Activated CD4-positive, alpha-beta T cell treated with anti-CD3 and anti-CD28 coated beads, Interleukin-2, amount 10 ng/mL, durations not matched to agents 24 days and 14 days (primary cell): ENCODE data around the gene ACER3. TPM values are rescaled to one million over a fixed set of nuclear protein-coding genes. Genes with fewer than 3 reads are reported as not detected.

ENCODE experiments used
- DNase-seq: peaks from one replicate; pipeline ENCODE4 v3.0.0; 2022
- H3K27ac Mint-ChIP-seq: one replicate; pipeline ENCODE4 v1.8.0; 2022; ENCODE audit warnings: mild to moderate bottlenecking, mixed read lengths
- H3K27me3 Mint-ChIP-seq: one replicate; pipeline ENCODE4 v1.8.0; 2022; ENCODE audit warnings: mixed read lengths
- H3K36me3 Mint-ChIP-seq: one replicate; pipeline ENCODE4 v1.8.0; 2022; ENCODE audit warnings: low read depth, mild to moderate bottlenecking, mixed read lengths
- H3K4me1 Mint-ChIP-seq: one replicate; pipeline ENCODE4 v1.8.0; 2021; ENCODE audit warnings: mixed read lengths
- H3K4me3 Mint-ChIP-seq: one replicate; pipeline ENCODE4 v1.8.0; 2022; ENCODE audit warnings: mild to moderate bottlenecking, moderate library complexity, mixed read lengths
- H3K9me3 Mint-ChIP-seq: one replicate; pipeline ENCODE4 v1.8.0; 2021; ENCODE audit warnings: mixed read lengths
- intact Hi-C: fragments of 100-400 bp; cut with micrococcal nuclease; formaldehyde crosslinking; loops from one replicate; pipeline ENCODE4 v1.15.1; 2023
- total RNA-seq: library from RNA; stranded (reverse); gene quantifications from 2 replicates; pipeline ENCODE4 v1.2.3, GENCODE V29; 2022

The ACER3 gene
- total RNA-seq, 1 donor from 2014 or later = 12.5 TPM

GRCh38 chr11:76830639-76831327, 29.9 kb upstream of the ACER3 start:
- intact Hi-C loops = no loop called here
- Mint-ChIP-seq H3K36me3 (peaks cover 1% of the 10 kb centered on the region), H3K4me1 (peaks cover 5% of the 10 kb centered on the region), H3K9me3 (peaks cover 7% of the 10 kb centered on the region), H3K4me3 (no peak overlapping the region), H3K27ac (no peak overlapping the region), H3K27me3 (peaks cover 8% of the 10 kb centered on the region)
- no peak for DNase-seq

- intact Hi-C loops = no loop called here
- no peak overlapping the region for H3K27ac Mint-ChIP-seq
Measured at GRCh38 chr11:76831686-76832310, 28.9 kb upstream of the ACER3 start.

GRCh38 chr11:76832361-76832760, 28.4 kb upstream of the ACER3 start:
- peaks cover 7% of the 10 kb centered on the region for H3K9me3 Mint-ChIP-seq
- peaks cover 8% of the 10 kb centered on the region for H3K27me3 Mint-ChIP-seq
- no peak for DNase-seq
- H3K36me3 Mint-ChIP-seq = no peaks in the 10 kb centered on the region
- H3K4me1 Mint-ChIP-seq = no peaks in the 10 kb centered on the region
- intact Hi-C loops = no loop called here
- H3K4me3 Mint-ChIP-seq = no peak overlapping the region
- H3K27ac Mint-ChIP-seq = no peak overlapping the region

More at GRCh38 chr11:76831686-76832310, 28.9 kb upstream of the ACER3 start:
- no peaks in the 10 kb centered on the region for H3K4me1 Mint-ChIP-seq
- no peak for DNase-seq
- H3K4me3 Mint-ChIP-seq = no peak overlapping the region
- H3K9me3 Mint-ChIP-seq = peaks cover 7% of the 10 kb centered on the region
- H3K36me3 Mint-ChIP-seq = no peaks in the 10 kb centered on the region
- peaks cover 8% of the 10 kb centered on the region for H3K27me3 Mint-ChIP-seq

GRCh38 chr11:76834151-76834550, 26.6 kb upstream of the ACER3 start:
- no peak overlapping the region for H3K4me3 Mint-ChIP-seq
- no peaks in the 10 kb centered on the region for H3K36me3 Mint-ChIP-seq

GRCh38 chr11:76835036-76835435, 25.7 kb upstream of the ACER3 start:
- Mint-ChIP-seq H3K27ac (no peak overlapping the region), H3K4me1 (no peaks in the 10 kb centered on the region), H3K9me3 (no peaks in the 10 kb centered on the region), H3K4me3 (no peak overlapping the region), H3K36me3 (no peaks in the 10 kb centered on the region), H3K27me3 (peaks cover 15% of the 10 kb centered on the region)
- DNase-seq = no peak
- intact Hi-C loops = no loop called here

More at GRCh38 chr11:76834151-76834550, 26.6 kb upstream of the ACER3 start:
- H3K9me3 Mint-ChIP-seq = peaks cover 4% of the 10 kb centered on the region
- H3K27ac Mint-ChIP-seq = no peak overlapping the region
- no peak for DNase-seq
- H3K27me3 Mint-ChIP-seq = peaks cover 8% of the 10 kb centered on the region
- no peaks in the 10 kb centered on the region for H3K4me1 Mint-ChIP-seq
- intact Hi-C loops = no loop called here

- H3K4me3 Mint-ChIP-seq = no peak overlapping the region
- no peaks in the 10 kb centered on the region for H3K36me3 Mint-ChIP-seq
- intact Hi-C loops = no loop called here
- peaks cover 19% of the 10 kb centered on the region for H3K27me3 Mint-ChIP-seq
- no peak for DNase-seq
- no peak overlapping the region for H3K27ac Mint-ChIP-seq
- no peaks in the 10 kb centered on the region for H3K9me3 Mint-ChIP-seq
- H3K4me1 Mint-ChIP-seq = no peaks in the 10 kb centered on the region
Measured at GRCh38 chr11:76835928-76836612, 24.6 kb upstream of the ACER3 start.

GRCh38 chr11:76836613-76837291, 24.0 kb upstream of the ACER3 start:
- Mint-ChIP-seq H3K27ac (no peak overlapping the region), H3K27me3 (peaks cover 23% of the 10 kb centered on the region), H3K9me3 (no peaks in the 10 kb centered on the region), H3K4me3 (no peak overlapping the region), H3K4me1 (no peaks in the 10 kb centered on the region), H3K36me3 (no peaks in the 10 kb centered on the region)
- intact Hi-C loops = no loop called here
- DNase-seq = no peak

- intact Hi-C loops = no loop called here
- no peaks in the 10 kb centered on the region for H3K9me3 Mint-ChIP-seq
- no peaks in the 10 kb centered on the region for H3K36me3 Mint-ChIP-seq
- no peak overlapping the region for H3K27ac Mint-ChIP-seq
- no peak overlapping the region for H3K4me3 Mint-ChIP-seq
- peaks cover 22% of the 10 kb centered on the region for H3K27me3 Mint-ChIP-seq
- H3K4me1 Mint-ChIP-seq = no peaks in the 10 kb centered on the region
- DNase-seq = no peak
Measured at GRCh38 chr11:76837696-76838677, 22.7 kb upstream of the ACER3 start.

- Mint-ChIP-seq H3K4me1 (no peaks in the 10 kb centered on the region), H3K36me3 (no peaks in the 10 kb centered on the region), H3K27me3 (peaks cover 26% of the 10 kb centered on the region), H3K4me3 (no peak overlapping the region), H3K27ac (no peak overlapping the region), H3K9me3 (no peaks in the 10 kb centered on the region)
- intact Hi-C loops = no loop called here
- DNase-seq = no peak
Measured at GRCh38 chr11:76838678-76839068, 22.0 kb upstream of the ACER3 start.

GRCh38 chr11:76839311-76839710, 21.4 kb upstream of the ACER3 start:
- H3K36me3 Mint-ChIP-seq = no peaks in the 10 kb centered on the region
- no peaks in the 10 kb centered on the region for H3K9me3 Mint-ChIP-seq
- no peaks in the 10 kb centered on the region for H3K4me1 Mint-ChIP-seq
- H3K27ac Mint-ChIP-seq = no peak overlapping the region
- intact Hi-C loops = no loop called here
- no peak for DNase-seq
- H3K27me3 Mint-ChIP-seq = peaks cover 27% of the 10 kb centered on the region
- H3K4me3 Mint-ChIP-seq = no peak overlapping the region

GRCh38 chr11:76841923-76842452, 18.7 kb upstream of the ACER3 start:
- Mint-ChIP-seq H3K27ac (no peak overlapping the region), H3K36me3 (no peaks in the 10 kb centered on the region), H3K4me3 (no peak overlapping the region), H3K9me3 (no peaks in the 10 kb centered on the region), H3K27me3 (peaks cover 30% of the 10 kb centered on the region), H3K4me1 (no peaks in the 10 kb centered on the region)
- no peak for DNase-seq
- intact Hi-C loops = no loop called here

- H3K4me3 Mint-ChIP-seq = no peak overlapping the region
- H3K9me3 Mint-ChIP-seq = no peaks in the 10 kb centered on the region
- intact Hi-C loops = no loop called here
- no peak overlapping the region for H3K27ac Mint-ChIP-seq
- no peak for DNase-seq
- H3K27me3 Mint-ChIP-seq = peaks cover 33% of the 10 kb centered on the region
- H3K36me3 Mint-ChIP-seq = no peaks in the 10 kb centered on the region
- no peaks in the 10 kb centered on the region for H3K4me1 Mint-ChIP-seq
Measured at GRCh38 chr11:76843907-76844306, 16.8 kb upstream of the ACER3 start.

GRCh38 chr11:76844511-76844910, 16.2 kb upstream of the ACER3 start:
- intact Hi-C loops = no loop called here
- Mint-ChIP-seq H3K9me3 (no peaks in the 10 kb centered on the region), H3K4me3 (no peak overlapping the region), H3K27ac (no peak overlapping the region), H3K4me1 (no peaks in the 10 kb centered on the region), H3K36me3 (no peaks in the 10 kb centered on the region), H3K27me3 (peaks cover 34% of the 10 kb centered on the region)
- no peak for DNase-seq
